GM23338 (cell line): ENCODE measurements around the gene PSMG4. TPM values are rescaled to one million over a fixed set of nuclear protein-coding genes. Genes with fewer than 3 reads are reported as not detected.

ENCODE experiments used
- ATAC-seq: fragments of 200-7000 bp; cut with Tn5 transposase; 3 replicates; pipeline ENCODE4 v1.9.1; 2020
- DNase-seq: peaks from one replicate; pipeline ENCODE4 v3.0.0-alpha.2; 2015; ENCODE audit warnings: low spot score
- H2AFZ ChIP-seq: fragments of 200-600 bp; sonication (generic); 2 replicates; pipeline ENCODE4 v1.8.0; 2016; ENCODE audit warnings: antibody characterized with exemption, mild to moderate bottlenecking, moderate library complexity
- H3F3A ChIP-seq: fragments of 200-600 bp; sonication (generic); replicated peaks from 2 replicates; pipeline ENCODE4 v1.8.0; 2017; ENCODE audit warnings: antibody characterized with exemption, mixed run types, low read depth
- H3K27ac ChIP-seq: fragments of 200-600 bp; sonication (generic); 2 replicates; pipeline ENCODE4 v1.6.1; 2016; ENCODE audit warnings: low read depth
- H3K27me3 ChIP-seq: fragments of 200-600 bp; sonication (generic); 2 replicates; pipeline ENCODE4 v1.8.0; 2016; ENCODE audit warnings: mild to moderate bottlenecking, mixed run types, moderate library complexity; ENCODE audit not compliant: insufficient read depth
- H3K36me3 ChIP-seq: fragments of 200-600 bp; sonication (generic); 2 replicates; pipeline ENCODE4 v1.8.0; 2016; ENCODE audit warnings: mild to moderate bottlenecking; ENCODE audit not compliant: insufficient read depth
- H3K4me1 ChIP-seq: fragments of 200-600 bp; sonication (generic); 2 replicates; pipeline ENCODE4 v1.8.0; 2016; ENCODE audit warnings: mild to moderate bottlenecking, moderate library complexity; ENCODE audit not compliant: insufficient read depth
- H3K4me2 ChIP-seq: fragments of 200-600 bp; sonication (generic); 2 replicates; pipeline ENCODE4 v1.7.1; 2017; ENCODE audit warnings: mixed run types
- H3K4me3 ChIP-seq: fragments of 200-600 bp; sonication (generic); 2 replicates; pipeline ENCODE4 v1.6.1; 2016; ENCODE audit warnings: mixed run types
- H3K79me2 ChIP-seq: fragments of 200-600 bp; sonication (generic); replicated peaks from 2 replicates; pipeline ENCODE4 v1.8.0; 2017; ENCODE audit warnings: mild to moderate bottlenecking; ENCODE audit not compliant: insufficient read depth
- H3K9me2 ChIP-seq: fragments of 200-600 bp; sonication (generic); 2 replicates; pipeline ENCODE4 v1.8.0; 2017; ENCODE audit not compliant: insufficient read depth
- H4K20me1 ChIP-seq: fragments of 200-600 bp; sonication (generic); replicated peaks from 2 replicates; pipeline ENCODE4 v1.8.0; 2017; ENCODE audit warnings: mild to moderate bottlenecking; ENCODE audit not compliant: insufficient read depth
- H3K27ac Mint-ChIP-seq: 2 replicates; pipeline ENCODE4 v1.8.0; 2020; ENCODE audit warnings: inconsistent platforms, mild to moderate bottlenecking, moderate library complexity, mixed read lengths
- H3K27me3 Mint-ChIP-seq: 3 replicates; pipeline ENCODE4 v1.8.0; 2022; ENCODE audit warnings: low read depth, mild to moderate bottlenecking, moderate library complexity, mixed read lengths, inconsistent platforms; ENCODE audit not compliant: insufficient read depth, poor library complexity
- H3K36me3 Mint-ChIP-seq: 3 replicates; pipeline ENCODE4 v1.8.0; 2021; ENCODE audit warnings: low read depth, mild to moderate bottlenecking, inconsistent platforms, moderate library complexity, mixed read lengths
- H3K4me1 Mint-ChIP-seq: 3 replicates; pipeline ENCODE4 v1.8.0; 2020; ENCODE audit warnings: mild to moderate bottlenecking, inconsistent platforms, mixed read lengths
- H3K4me3 Mint-ChIP-seq: 3 replicates; pipeline ENCODE4 v1.8.0; 2021; ENCODE audit warnings: moderate library complexity, mild to moderate bottlenecking, inconsistent platforms, mixed read lengths
- H3K9me3 Mint-ChIP-seq: 3 replicates; pipeline ENCODE4 v1.8.0; 2020; ENCODE audit warnings: moderate library complexity, mild to moderate bottlenecking, inconsistent platforms, mixed read lengths
- STAT1 ChIP-seq: IDR thresholded peaks from one replicate; pipeline ENCODE4 v1.6.1; 2016; ENCODE audit warnings: antibody characterized with exemption; ENCODE audit not compliant: unreplicated experiment
- polyA plus RNA-seq: library from polyadenylated mRNA; unstranded; fragments of >200 nt; fragmentation: Nextera tagmentation; extraction: Ambion mirVana; gene quantifications from 2 replicates; pipeline ENCODE4 v1.2.1, GENCODE V29; 2016
- total RNA-seq: library from RNA; depleted of rRNA; stranded (reverse); fragments of >200 nt; shearing (Covaris generic); gene quantifications from 2 replicates; pipeline ENCODE4 v1.2.3, GENCODE V29; 2014
- TF ChIP-seq, protein P1 (sequence below): fragments of 250-450 bp; sonication (Bioruptor Pico); IDR thresholded peaks from 2 replicates; pipeline ENCODE4 v1.5.0; 2020; ENCODE audit warnings: mild to moderate bottlenecking, moderate library complexity
- TF ChIP-seq, protein P2 (sequence below), 2 experiments: fragments of 200-600 bp in 1 of 2; sonication (generic) in 1 of 2; conservative IDR thresholded peaks; 2 replicates each; pipeline versions ENCODE4 v1.5.1 to v1.6.1; 2016 to 2017; ENCODE audit warnings: antibody characterized with exemption in 2 of 2, low read depth in 2 of 2, mild to moderate bottlenecking in 2 of 2, moderate library complexity in 1 of 2

Gene PSMG4
- total and polyA plus RNA-seq, 2 experiments from 2014 or later, result 37.2 to 168 TPM

GRCh38 chr6:3236005-3236404 lies 22.7 kb upstream of the PSMG4 start (continued):
- TF ChIP-seq, protein P1, sequence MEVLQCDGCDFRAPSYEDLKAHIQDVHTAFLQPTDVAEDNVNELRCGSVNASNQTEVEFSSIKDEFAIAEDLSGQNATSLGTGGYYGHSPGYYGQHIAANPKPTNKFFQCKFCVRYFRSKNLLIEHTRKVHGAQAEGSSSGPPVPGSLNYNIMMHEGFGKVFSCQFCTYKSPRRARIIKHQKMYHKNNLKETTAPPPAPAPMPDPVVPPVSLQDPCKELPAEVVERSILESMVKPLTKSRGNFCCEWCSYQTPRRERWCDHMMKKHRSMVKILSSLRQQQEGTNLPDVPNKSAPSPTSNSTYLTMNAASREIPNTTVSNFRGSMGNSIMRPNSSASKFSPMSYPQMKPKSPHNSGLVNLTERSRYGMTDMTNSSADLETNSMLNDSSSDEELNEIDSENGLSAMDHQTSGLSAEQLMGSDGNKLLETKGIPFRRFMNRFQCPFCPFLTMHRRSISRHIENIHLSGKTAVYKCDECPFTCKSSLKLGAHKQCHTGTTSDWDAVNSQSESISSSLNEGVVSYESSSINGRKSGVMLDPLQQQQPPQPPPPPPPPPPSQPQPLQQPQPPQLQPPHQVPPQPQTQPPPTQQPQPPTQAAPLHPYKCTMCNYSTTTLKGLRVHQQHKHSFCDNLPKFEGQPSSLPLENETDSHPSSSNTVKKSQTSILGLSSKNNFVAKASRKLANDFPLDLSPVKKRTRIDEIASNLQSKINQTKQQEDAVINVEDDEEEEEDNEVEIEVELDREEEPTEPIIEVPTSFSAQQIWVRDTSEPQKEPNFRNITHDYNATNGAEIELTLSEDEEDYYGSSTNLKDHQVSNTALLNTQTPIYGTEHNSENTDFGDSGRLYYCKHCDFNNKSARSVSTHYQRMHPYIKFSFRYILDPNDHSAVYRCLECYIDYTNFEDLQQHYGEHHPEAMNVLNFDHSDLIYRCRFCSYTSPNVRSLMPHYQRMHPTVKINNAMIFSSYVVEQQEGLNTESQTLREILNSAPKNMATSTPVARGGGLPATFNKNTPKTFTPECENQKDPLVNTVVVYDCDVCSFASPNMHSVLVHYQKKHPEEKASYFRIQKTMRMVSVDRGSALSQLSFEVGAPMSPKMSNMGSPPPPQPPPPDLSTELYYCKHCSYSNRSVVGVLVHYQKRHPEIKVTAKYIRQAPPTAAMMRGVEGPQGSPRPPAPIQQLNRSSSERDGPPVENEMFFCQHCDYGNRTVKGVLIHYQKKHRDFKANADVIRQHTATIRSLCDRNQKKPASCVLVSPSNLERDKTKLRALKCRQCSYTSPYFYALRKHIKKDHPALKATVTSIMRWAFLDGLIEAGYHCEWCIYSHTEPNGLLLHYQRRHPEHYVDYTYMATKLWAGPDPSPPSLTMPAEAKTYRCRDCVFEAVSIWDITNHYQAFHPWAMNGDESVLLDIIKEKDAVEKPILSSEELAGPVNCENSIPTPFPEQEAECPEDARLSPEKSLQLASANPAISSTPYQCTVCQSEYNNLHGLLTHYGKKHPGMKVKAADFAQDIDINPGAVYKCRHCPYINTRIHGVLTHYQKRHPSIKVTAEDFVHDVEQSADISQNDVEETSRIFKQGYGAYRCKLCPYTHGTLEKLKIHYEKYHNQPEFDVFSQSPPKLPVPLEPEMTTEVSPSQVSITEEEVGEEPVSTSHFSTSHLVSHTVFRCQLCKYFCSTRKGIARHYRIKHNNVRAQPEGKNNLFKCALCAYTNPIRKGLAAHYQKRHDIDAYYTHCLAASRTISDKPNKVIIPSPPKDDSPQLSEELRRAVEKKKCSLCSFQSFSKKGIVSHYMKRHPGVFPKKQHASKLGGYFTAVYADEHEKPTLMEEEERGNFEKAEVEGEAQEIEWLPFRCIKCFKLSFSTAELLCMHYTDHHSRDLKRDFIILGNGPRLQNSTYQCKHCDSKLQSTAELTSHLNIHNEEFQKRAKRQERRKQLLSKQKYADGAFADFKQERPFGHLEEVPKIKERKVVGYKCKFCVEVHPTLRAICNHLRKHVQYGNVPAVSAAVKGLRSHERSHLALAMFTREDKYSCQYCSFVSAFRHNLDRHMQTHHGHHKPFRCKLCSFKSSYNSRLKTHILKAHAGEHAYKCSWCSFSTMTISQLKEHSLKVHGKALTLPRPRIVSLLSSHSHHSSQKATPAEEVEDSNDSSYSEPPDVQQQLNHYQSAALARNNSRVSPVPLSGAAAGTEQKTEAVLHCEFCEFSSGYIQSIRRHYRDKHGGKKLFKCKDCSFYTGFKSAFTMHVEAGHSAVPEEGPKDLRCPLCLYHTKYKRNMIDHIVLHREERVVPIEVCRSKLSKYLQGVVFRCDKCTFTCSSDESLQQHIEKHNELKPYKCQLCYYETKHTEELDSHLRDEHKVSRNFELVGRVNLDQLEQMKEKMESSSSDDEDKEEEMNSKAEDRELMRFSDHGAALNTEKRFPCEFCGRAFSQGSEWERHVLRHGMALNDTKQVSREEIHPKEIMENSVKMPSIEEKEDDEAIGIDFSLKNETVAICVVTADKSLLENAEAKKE (CRISPR knock-in tag), result no peak

DNA sequence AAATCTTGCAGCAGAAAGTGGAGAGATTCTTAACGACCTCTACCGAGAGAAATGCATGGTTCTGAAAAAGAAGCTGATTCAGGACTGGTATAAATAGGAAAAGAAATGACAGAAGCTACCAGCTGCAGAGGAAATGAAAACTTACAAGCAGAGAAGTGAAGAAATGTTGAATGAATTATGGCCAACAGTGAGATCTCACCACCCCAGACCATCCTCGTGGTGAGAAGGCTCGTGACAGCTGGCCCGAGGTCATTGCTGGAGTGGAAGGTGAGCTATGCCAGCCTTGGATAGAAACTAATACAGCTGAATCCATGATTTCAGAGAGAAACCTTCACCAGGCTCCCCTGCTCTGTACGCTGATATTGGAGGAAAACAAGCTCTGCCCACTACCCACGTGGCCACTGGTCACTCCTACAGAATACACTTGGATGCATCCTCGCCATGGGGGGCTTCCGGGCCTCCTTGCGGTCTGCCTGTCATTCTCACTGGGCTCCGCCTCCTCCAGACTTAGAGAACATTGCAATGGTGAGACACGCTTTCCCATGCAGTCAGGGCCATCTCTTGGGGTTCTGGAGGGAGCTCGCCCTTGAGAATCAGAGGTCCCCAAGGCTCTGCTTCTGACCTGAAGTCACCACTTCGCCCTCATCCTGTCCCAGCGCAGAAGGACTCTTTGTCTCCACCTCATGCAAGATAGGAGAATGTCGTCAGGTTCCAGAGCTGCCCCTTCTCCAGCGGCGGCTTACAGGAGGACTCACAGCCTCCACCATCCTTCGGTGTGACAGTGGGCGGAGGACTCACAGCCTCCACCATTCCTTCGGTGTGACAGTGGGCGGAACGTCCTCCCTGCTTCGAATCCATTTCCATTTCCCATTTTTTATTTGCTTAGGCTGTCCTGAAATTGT lies 20.7 kb upstream of the PSMG4 start:
- H3K27ac Mint-ChIP-seq, result no peak overlapping the region
- peaks cover 28% of the 10 kb centered on the region for H3K4me1 ChIP-seq
- no peak overlapping the region for H3K4me2 ChIP-seq
- no peak overlapping the region for H3K27ac ChIP-seq
- H2AFZ ChIP-seq, result no peak overlapping the region
- H3K9me3 Mint-ChIP-seq, result no peaks in the 10 kb centered on the region; the same call in 2 of the 3 replicates
- no peaks in the 10 kb centered on the region for H3K36me3 Mint-ChIP-seq
- peak; percentile 26 for ATAC-seq
- no peaks in the 10 kb centered on the region for H4K20me1 ChIP-seq
- TF ChIP-seq STAT1, result no peak
- TF ChIP-seq, protein P2, sequence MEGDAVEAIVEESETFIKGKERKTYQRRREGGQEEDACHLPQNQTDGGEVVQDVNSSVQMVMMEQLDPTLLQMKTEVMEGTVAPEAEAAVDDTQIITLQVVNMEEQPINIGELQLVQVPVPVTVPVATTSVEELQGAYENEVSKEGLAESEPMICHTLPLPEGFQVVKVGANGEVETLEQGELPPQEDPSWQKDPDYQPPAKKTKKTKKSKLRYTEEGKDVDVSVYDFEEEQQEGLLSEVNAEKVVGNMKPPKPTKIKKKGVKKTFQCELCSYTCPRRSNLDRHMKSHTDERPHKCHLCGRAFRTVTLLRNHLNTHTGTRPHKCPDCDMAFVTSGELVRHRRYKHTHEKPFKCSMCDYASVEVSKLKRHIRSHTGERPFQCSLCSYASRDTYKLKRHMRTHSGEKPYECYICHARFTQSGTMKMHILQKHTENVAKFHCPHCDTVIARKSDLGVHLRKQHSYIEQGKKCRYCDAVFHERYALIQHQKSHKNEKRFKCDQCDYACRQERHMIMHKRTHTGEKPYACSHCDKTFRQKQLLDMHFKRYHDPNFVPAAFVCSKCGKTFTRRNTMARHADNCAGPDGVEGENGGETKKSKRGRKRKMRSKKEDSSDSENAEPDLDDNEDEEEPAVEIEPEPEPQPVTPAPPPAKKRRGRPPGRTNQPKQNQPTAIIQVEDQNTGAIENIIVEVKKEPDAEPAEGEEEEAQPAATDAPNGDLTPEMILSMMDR (conservative IDR thresholded peaks at IDR 0.05; ENCODE audit: low read depth in 2 of 2), result peak in 1 of 2 experiments; percentile 30; a peak in 1 of 4 replicates
- H3K36me3 ChIP-seq, result no peaks in the 10 kb centered on the region
- H3F3A ChIP-seq, result 0 out of 2 replicates have a peak, but pooled peaks cover 9% of the 10 kb centered on the region
- peaks cover 25% of the 10 kb centered on the region for H3K4me1 Mint-ChIP-seq
- H3K79me2 ChIP-seq, result peaks cover 4% of the 10 kb centered on the region; the same call in 1 of the 2 replicates
- peaks cover 4% of the 10 kb centered on the region; the same call in 1 of the 2 replicates for H3K27me3 ChIP-seq
- no peaks in the 10 kb centered on the region for H3K9me2 ChIP-seq
- H3K27me3 Mint-ChIP-seq, result peaks cover 6% of the 10 kb centered on the region
- H3K4me3 ChIP-seq, result no peak overlapping the region
- no peak overlapping the region for H3K4me3 Mint-ChIP-seq
- DNase-seq, result no peak
